T-helper 2 cell (primary cell): ENCODE data around the gene OR14K1.
"Not testable (repeated sequence)": the region's sequence is repeated elsewhere in the genome, so short reads cannot be mapped to it uniquely, and the experiment has no call there.

Source experiments
- DNase-seq, 5 experiments: peaks; one replicate each; pipeline versions ENCODE4 v3.0.0 to v3.0.0-alpha.2; 2012 to 2022
- total RNA-seq, 2 donors: gene quantifications; one replicate each; lab custom pipeline; 2026; lab: John Stamatoyannopoulos, UW

Gene OR14K1
- total RNA-seq, result 0 reads per million in 2 donors

GRCh38 chr1:247738315-247738714, at the start of gene OR14K1:
Gene OR14K1 (plus strand): TSS chr1:247738615. CDS start chr1:247738615, 0 bp downstream.
- DNase-seq, result no peak

- DNase-seq, result no peak
These were observed 37.1 kb upstream of the OR14K1 start for GRCh38 chr1:247701338-247701737.

- DNase-seq, result not testable (repeated sequence)
These were observed 27.7 kb upstream of the OR14K1 start for GRCh38 chr1:247710681-247711080.

GRCh38 chr1:247713753-247714152, 24.7 kb upstream of the OR14K1 start:
- DNase-seq, result no peak

GRCh38 chr1:247716546-247716945, 21.9 kb upstream of the OR14K1 start, which contains the start of gene OR6F1:
Gene OR6F1 (minus strand): TSS chr1:247716646. CDS start chr1:247712755, 3,891 bp downstream.
- DNase-seq, result no peak

- no peak for DNase-seq
These were observed 17.2 kb upstream of the OR14K1 start for GRCh38 chr1:247721222-247721621.

- no peak for DNase-seq
These were observed 2.3 kb downstream of the OR14K1 start for GRCh38 chr1:247740721-247741120.

- no peak for DNase-seq
These were observed 3.3 kb downstream of the OR14K1 start for GRCh38 chr1:247741756-247742155.

- DNase-seq, result not testable (repeated sequence)
These were observed 3.9 kb downstream of the OR14K1 start for GRCh38 chr1:247742215-247742760.

GRCh38 chr1:247746391-247746935, 8.0 kb downstream of the OR14K1 start:
- no peak for DNase-seq

- DNase-seq, result no peak
These were observed 9.2 kb downstream of the OR14K1 start for GRCh38 chr1:247747616-247748015.

- no peak for DNase-seq
These were observed 9.6 kb downstream of the OR14K1 start, which contains the start of gene OR14A2 for GRCh38 chr1:247748041-247748440. Gene OR14A2 (minus strand): TSS chr1:247748141.

GRCh38 chr1:247749870-247750269, 11.5 kb downstream of the OR14K1 start:
- DNase-seq, result no peak

- DNase-seq, result not testable (repeated sequence)
These were observed 15.9 kb downstream of the OR14K1 start for GRCh38 chr1:247754311-247754710.

GRCh38 chr1:247760456-247760855, 22.0 kb downstream of the OR14K1 start, which contains the start of gene OR1C1:
Gene OR1C1 (minus strand): TSS chr1:247760556. CDS start chr1:247758406, 2,150 bp downstream.
- no peak for DNase-seq

- no peak for DNase-seq
These were observed 31.2 kb downstream of the OR14K1 start for GRCh38 chr1:247769603-247770002.
